ENCODE results near the gene OPN1MW. TPM values are rescaled to one million over a fixed set of nuclear protein-coding genes. Genes with fewer than 3 reads are reported as not detected.

The OPN1MW gene
- not detected in 2 replicates for total RNA-seq

GRCh38 chrX:154182296-154182695 lies at the start of gene OPN1MW:
Gene OPN1MW (plus strand): TSS chrX:154182596. CDS start chrX:154182678, 82 bp downstream.

GRCh38 chrX:154144010-154144409 lies 38.4 kb upstream of the OPN1MW start, which contains the start of gene OPN1LW:
Gene OPN1LW (plus strand): TSS chrX:154144243. CDS start chrX:154144284, 41 bp downstream.

GRCh38 chrX:154219456-154219855 lies 37.1 kb downstream of the OPN1MW start, which contains the start of gene OPN1MW2:
Gene OPN1MW2 (plus strand): TSS chrX:154219756. CDS start chrX:154219816, 60 bp downstream.

Other genes starting within 250 kb of the OPN1MW start
- 54.9 and 56.9 TPM in 2 replicates for gene NAA10, start 247.6 kb upstream of the OPN1MW start, total RNA-seq
- gene RENBP, start 238.0 kb upstream of the OPN1MW start, total RNA-seq: 2.1 and 5.0 TPM in 2 replicates
- gene HCFC1, start 210.8 kb upstream of the OPN1MW start, total RNA-seq: 14.0 and 34.4 TPM in 2 replicates
- gene TMEM187, start 209.8 kb upstream of the OPN1MW start, total RNA-seq: 5.6 and 5.7 TPM in 2 replicates
- gene IRAK1, start 162.7 kb upstream of the OPN1MW start, total RNA-seq: 78.7 and 109 TPM in 2 replicates
- gene MECP2, start 84.9 kb upstream of the OPN1MW start, total RNA-seq: 21.7 and 34.5 TPM in 2 replicates
- not detected in 2 replicates for gene OPN1LW, start 38.4 kb upstream of the OPN1MW start, total RNA-seq
- gene OPN1MW2, start 37.2 kb downstream of the OPN1MW start, total RNA-seq: not detected in 2 replicates
- not detected in 2 replicates for gene OPN1MW3, start 75.0 kb downstream of the OPN1MW start, total RNA-seq
- gene TEX28, start 112.5 kb downstream of the OPN1MW start, total RNA-seq: not detected in 2 replicates
- not detected in 2 replicates for gene TKTL1, start 113.2 kb downstream of the OPN1MW start, total RNA-seq
- gene FLNA, start 192.0 kb downstream of the OPN1MW start, total RNA-seq: 3,018 and 4,172 TPM in 2 replicates
- gene EMD, start 196.7 kb downstream of the OPN1MW start, total RNA-seq: 19.0 and 21.5 TPM in 2 replicates
- 3,679 and 4,783 TPM in 2 replicates for gene RPL10, start 215.8 kb downstream of the OPN1MW start, total RNA-seq
- 116 and 119 TPM in 2 replicates for gene DNASE1L1, start 226.7 kb downstream of the OPN1MW start, total RNA-seq
- gene TAFAZZIN, start 228.9 kb downstream of the OPN1MW start, total RNA-seq: 14.8 and 15.2 TPM in 2 replicates
- gene ATP6AP1, start 246.1 kb downstream of the OPN1MW start, total RNA-seq: 125 and 186 TPM in 2 replicates